WERI-Rb-1 (cell line): ENCODE measurements around the gene USHBP1.

ENCODE experiments used
- DNase-seq: peaks from one replicate; pipeline ENCODE4 v3.0.0-alpha.2; 2020
- H3K27ac ChIP-seq: fragments of 250-450 bp; sonication (Bioruptor Pico); 2 replicates; pipeline ENCODE4 v1.5.1; 2020; ENCODE audit warnings: mild to moderate bottlenecking, moderate library complexity
- H3K27me3 ChIP-seq: fragments of 250-450 bp; sonication (Bioruptor Pico); 2 replicates; pipeline ENCODE4 v1.5.1; 2021; ENCODE audit warnings: mild to moderate bottlenecking, low read depth, moderate library complexity; ENCODE audit not compliant: insufficient read depth, severe bottlenecking
- H3K36me3 ChIP-seq: fragments of 250-450 bp; sonication (Bioruptor Pico); 2 replicates; pipeline ENCODE4 v1.5.1; 2020; ENCODE audit warnings: mild to moderate bottlenecking, moderate library complexity
- H3K4me3 ChIP-seq: 2 replicates; pipeline ENCODE4 v1.5.1; 2011; ENCODE audit warnings: low read depth, mild to moderate bottlenecking, control low read depth, low read length
- H3K9me3 ChIP-seq: fragments of 250-450 bp; sonication (Bioruptor Pico); 2 replicates; pipeline ENCODE4 v1.5.1; 2021; ENCODE audit warnings: mild to moderate bottlenecking, moderate library complexity; ENCODE audit not compliant: severe bottlenecking
- TF ChIP-seq, protein P1 (sequence below): IDR thresholded peaks from 2 replicates; pipeline ENCODE4 v1.5.1; 2011; ENCODE audit warnings: low read depth, mild to moderate bottlenecking, control low read depth, inconsistent platforms, low read length

The USHBP1 gene

DNA sequence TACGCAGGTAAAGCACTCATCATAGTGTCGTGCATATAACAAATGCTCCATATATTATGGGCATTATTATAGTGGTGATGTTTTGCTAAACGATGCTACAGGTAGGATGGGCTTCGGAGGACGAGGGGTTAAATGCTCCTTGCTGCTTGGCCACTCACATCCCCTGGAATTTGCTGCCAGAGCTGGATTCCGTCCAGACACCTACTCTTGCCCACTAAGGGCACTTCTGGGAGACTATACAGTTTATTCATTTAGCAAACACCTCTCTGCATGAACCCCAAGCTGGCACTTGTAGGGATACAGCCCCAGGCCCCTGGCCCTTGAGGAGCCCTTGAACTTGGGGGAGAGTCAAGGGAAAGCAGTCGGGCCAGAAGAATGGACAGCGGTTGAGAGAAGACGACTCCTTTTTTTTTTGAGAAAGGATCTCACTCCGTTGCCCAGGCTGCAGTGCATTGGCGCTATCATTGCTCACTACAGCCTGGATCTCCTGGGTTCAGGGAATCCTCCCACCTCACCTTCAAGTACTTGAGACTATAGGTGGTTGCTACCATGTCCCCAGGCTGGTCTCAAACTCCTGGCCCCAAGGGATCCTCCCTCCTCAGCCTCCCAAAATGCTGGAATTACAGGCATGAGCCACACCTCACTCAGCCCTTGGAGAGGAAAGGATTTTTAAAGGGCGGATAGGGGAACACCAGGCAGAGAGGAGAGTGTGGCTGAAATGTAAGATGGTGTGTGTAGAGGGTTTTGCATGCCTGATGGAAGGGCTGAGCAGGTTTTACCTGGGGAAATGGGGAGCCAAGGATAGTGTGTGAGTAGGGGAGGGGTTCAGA is 40.1 kb upstream of the USHBP1 start:
- DNase-seq: no peak
- no peak overlapping the region for H3K4me3 ChIP-seq

GRCh38 chr19:17303940-17304267 is 39.4 kb upstream of the USHBP1 start:
- H3K4me3 ChIP-seq: peak overlapping the region; percentile 28; the same call in 1 of the 2 replicates
- no peak for DNase-seq

More for the DNA sequence above, 40.1 kb upstream of the USHBP1 start:
- Histone ChIP-seq H3K27ac (peak overlapping the region; percentile 42; the same call in 1 of the 2 replicates), H3K27me3 (no peaks in the 10 kb centered on the region), H3K9me3 (no peaks in the 10 kb centered on the region), H3K36me3 (peaks cover 11% of the 10 kb centered on the region)
- TF ChIP-seq, protein P1, sequence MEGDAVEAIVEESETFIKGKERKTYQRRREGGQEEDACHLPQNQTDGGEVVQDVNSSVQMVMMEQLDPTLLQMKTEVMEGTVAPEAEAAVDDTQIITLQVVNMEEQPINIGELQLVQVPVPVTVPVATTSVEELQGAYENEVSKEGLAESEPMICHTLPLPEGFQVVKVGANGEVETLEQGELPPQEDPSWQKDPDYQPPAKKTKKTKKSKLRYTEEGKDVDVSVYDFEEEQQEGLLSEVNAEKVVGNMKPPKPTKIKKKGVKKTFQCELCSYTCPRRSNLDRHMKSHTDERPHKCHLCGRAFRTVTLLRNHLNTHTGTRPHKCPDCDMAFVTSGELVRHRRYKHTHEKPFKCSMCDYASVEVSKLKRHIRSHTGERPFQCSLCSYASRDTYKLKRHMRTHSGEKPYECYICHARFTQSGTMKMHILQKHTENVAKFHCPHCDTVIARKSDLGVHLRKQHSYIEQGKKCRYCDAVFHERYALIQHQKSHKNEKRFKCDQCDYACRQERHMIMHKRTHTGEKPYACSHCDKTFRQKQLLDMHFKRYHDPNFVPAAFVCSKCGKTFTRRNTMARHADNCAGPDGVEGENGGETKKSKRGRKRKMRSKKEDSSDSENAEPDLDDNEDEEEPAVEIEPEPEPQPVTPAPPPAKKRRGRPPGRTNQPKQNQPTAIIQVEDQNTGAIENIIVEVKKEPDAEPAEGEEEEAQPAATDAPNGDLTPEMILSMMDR: no peak

DNA sequence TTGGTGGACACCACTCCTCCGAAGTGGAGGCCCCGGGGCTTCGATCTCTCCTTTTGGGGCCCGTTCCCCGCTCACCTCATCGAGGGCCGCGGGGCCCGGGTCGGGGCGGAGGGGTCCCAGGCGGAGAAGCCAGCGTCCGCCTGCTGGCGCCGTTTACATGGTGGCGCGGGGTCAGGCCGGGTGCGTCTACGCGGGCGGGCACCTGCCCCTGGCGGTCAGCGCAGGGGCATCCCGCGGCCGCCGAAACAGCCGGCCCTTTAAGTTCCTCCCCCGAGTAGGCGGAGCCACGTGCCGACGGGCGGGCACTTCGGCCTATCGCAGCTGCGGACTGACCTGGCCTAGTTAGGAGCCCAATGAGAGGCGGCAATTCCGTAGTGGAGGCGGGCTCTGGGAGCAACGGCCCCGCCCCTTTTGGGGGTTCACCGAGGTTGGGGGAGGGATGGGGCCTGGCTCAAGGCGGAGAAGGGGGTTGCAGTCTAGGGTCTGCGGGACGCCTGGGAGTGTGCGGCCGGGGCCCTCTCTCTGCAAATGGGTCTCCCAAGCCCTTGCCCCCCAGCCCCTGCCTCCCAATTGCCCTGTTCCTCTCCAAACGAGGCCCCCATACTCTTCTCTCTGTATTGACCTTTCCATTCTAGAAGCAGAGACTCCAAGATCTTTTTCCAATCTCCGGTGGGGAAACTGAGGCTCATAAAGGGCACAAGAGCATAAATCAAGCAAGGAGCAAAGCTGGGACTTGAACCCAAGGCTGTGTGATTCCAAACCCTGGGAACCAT is 38.8 kb upstream of the USHBP1 start, which contains the start of gene ABHD8:
TSS of gene ABHD8 (minus strand) at position 259 of the 773 bp plus-strand sequence. CDS start 1,809 bp downstream, outside the sequence.
- TF ChIP-seq, protein P1: peak; percentile 58
- peak; percentile 97 for DNase-seq
- Histone ChIP-seq H3K27ac (peak within 1 kb of the TSS; percentile 84), H3K36me3 (peaks cover 17% of the 10 kb centered on the region), H3K9me3 (peaks cover 1% of the 10 kb centered on the region), H3K4me3 (peak within 1 kb of the TSS; percentile 67), H3K27me3 (no peaks in the 10 kb centered on the region)

More at GRCh38 chr19:17303940-17304267, 39.4 kb upstream of the USHBP1 start:
- H3K36me3 ChIP-seq: peaks cover 13% of the 10 kb centered on the region
- H3K27ac ChIP-seq: peak overlapping the region; percentile 66
- no peaks in the 10 kb centered on the region for H3K27me3 ChIP-seq
- TF ChIP-seq, protein P1: no peak
- H3K9me3 ChIP-seq: no peaks in the 10 kb centered on the region

DNA sequence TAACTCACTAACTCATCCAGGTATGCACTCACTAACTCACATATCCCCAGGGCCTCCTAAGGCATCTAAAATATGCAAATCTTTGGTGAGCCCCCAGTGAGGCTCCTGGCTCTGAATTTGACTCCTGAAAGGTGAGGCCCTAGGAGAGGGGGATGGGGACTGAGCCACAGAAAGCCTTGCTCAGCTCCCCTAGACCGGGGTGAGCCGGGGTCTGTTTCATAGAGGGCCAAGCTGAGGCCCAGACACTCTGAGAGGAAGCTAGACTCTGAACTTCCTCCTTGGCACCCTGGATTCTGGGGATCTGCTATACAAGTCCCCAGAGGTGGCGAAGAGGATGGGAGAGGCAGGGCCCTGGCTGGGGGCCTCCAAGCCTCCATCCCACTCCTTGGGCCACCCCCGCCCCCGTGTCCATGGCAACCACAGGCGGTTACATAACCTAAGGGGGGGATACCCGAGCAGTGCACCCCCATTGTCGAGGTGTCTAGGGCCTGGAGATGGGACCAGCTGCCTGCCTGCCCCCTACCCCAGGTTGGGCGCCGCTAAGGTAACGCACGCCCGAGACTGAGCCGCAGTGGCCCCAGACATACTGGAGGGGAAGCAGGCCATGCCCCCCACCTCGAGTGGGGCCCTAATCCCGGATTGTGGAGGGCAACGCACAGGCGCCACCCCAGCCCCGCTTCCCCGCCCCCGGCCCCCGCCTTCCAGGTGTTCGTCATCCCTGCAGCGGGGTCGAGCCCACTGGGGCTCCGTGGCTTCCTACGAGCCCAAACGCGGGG is 38.0 kb upstream of the USHBP1 start:
- Histone ChIP-seq H3K9me3 (peaks cover 6% of the 10 kb centered on the region), H3K36me3 (peaks cover 21% of the 10 kb centered on the region), H3K4me3 (peak overlapping the region; percentile 67), H3K27ac (peak overlapping the region; percentile 84), H3K27me3 (no peaks in the 10 kb centered on the region)
- no peak for DNase-seq
- TF ChIP-seq, protein P1: no peak

- TF ChIP-seq, protein P1: no peak
- H3K27me3 ChIP-seq: no peaks in the 10 kb centered on the region
- no peak for DNase-seq
- H3K9me3 ChIP-seq: peaks cover 6% of the 10 kb centered on the region
- no peak overlapping the region for H3K27ac ChIP-seq
- no peak overlapping the region for H3K4me3 ChIP-seq
- H3K36me3 ChIP-seq: peaks cover 26% of the 10 kb centered on the region
Measured at GRCh38 chr19:17300992-17301619, 36.6 kb upstream of the USHBP1 start.
